ENCODE results near the gene FYN. TPM values are rescaled to one million over a fixed set of nuclear protein-coding genes. Genes with fewer than 3 reads are reported as not detected.

Gene FYN
- total and polyA plus RNA-seq, 2 of the 8 experiments (the other 6 are each of a cell fraction or from before 2014, with no cell fraction given), result 46.8 to 97.2 TPM

GRCh38 chr6:111702268-111702667 lies 171.0 kb downstream of the FYN start (continued):
- TF ChIP-seq CHD2 (IDR thresholded peaks at IDR 0.05; ENCODE audit: low read length) (no peak), CHD1 (IDR thresholded peaks at IDR 0.05; ENCODE audit: low read depth, low read length) (no peak), E2F6 (IDR thresholded peaks at IDR 0.05) (no peak), EP300 (IDR thresholded peaks at IDR 0.05; ENCODE audit: borderline replicate concordance in 1 of 2, low read depth in 2 of 2, low read length in 2 of 2) (no peak), SP1 (IDR thresholded peaks at IDR 0.05; ENCODE audit: low read depth, low read length) (no peak), BACH1 (IDR thresholded peaks at IDR 0.05; ENCODE audit: low read length) (no peak), SIN3A (conservative IDR thresholded peaks at IDR 0.05 in 1 of 2, IDR thresholded peaks at IDR 0.05 in 1 of 2; ENCODE audit: low read depth in 1 of 2, low read length in 2 of 2) (no peak), POU5F1 (IDR thresholded peaks at IDR 0.05; ENCODE audit: low read depth, low read length) (no peak)
- TF ChIP-seq, protein P1, sequence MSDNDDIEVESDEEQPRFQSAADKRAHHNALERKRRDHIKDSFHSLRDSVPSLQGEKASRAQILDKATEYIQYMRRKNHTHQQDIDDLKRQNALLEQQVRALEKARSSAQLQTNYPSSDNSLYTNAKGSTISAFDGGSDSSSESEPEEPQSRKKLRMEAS (IDR thresholded peaks at IDR 0.05), result no peak
